Thymus (tissue), 11 donors: ENCODE measurements around the gene FGFBP2. TPM values are rescaled to one million over a fixed set of nuclear protein-coding genes. Genes with fewer than 3 reads are reported as not detected.

ENCODE experiments used
- DNase-seq, 9 donors: peaks; one replicate each; pipeline ENCODE4 v3.0.0-alpha.2; 2013; ENCODE audit warnings: low spot score in 9 of 9, low read depth in 6 of 9, missing footprints in 1 of 9
- H3K27ac ChIP-seq, 2 donors: one replicate each; pipeline ENCODE4 v1.5.1; 2013; ENCODE audit warnings: control low read depth in 1 of 2, low read depth in 1 of 2, low read length in 1 of 2, mild to moderate bottlenecking in 1 of 2, moderate library complexity in 1 of 2
- H3K27me3 ChIP-seq, 2 donors: one replicate each; pipeline ENCODE4 v1.5.1; 2013; ENCODE audit warnings: low read length in 1 of 2; ENCODE audit not compliant: control insufficient read depth in 2 of 2, insufficient read depth in 1 of 2
- H3K36me3 ChIP-seq, 2 donors: one replicate each; pipeline ENCODE4 v1.5.1; 2013; ENCODE audit warnings: low read length in 1 of 2, mild to moderate bottlenecking in 1 of 2, moderate library complexity in 1 of 2; ENCODE audit not compliant: control insufficient read depth in 2 of 2, insufficient read depth in 2 of 2
- H3K4me1 ChIP-seq, 2 donors: one replicate each; pipeline ENCODE4 v1.5.1; 2013; ENCODE audit warnings: low read length in 2 of 2; ENCODE audit not compliant: control insufficient read depth in 2 of 2, insufficient read depth in 2 of 2
- H3K4me3 ChIP-seq, 2 donors: one replicate each; pipeline ENCODE4 v1.5.1; 2013; ENCODE audit warnings: low read length in 2 of 2, control low read depth in 1 of 2, mild to moderate bottlenecking in 1 of 2
- H3K9me3 ChIP-seq, 2 donors: one replicate each; pipeline ENCODE4 v1.5.1; 2013; ENCODE audit warnings: low read length in 1 of 2, mild to moderate bottlenecking in 1 of 2; ENCODE audit not compliant: control insufficient read depth in 2 of 2, insufficient read depth in 1 of 2
- WGBS: extraction: QIAGEN DNeasy Blood & Tissue Kit; methylation state at CpG from one replicate; pipeline ENCODE4 v1.1.7; 2013; 5-methylcytosine and 5-hydroxymethylcytosine counted together
- polyA plus RNA-seq: library from polyadenylated mRNA; stranded (reverse); fragments of 200-250 nt; gene quantifications from one replicate; pipeline ENCODE4 v1.2.3, GENCODE V29; 2013
- total RNA-seq: library from RNA; stranded (reverse); fragments of 120-200 nt; gene quantifications from one replicate; pipeline ENCODE4 v1.2.4, GENCODE V29; 2013
- donor health status: healthy.

Gene FGFBP2
- total and polyA plus RNA-seq, 2 donors: 4.4 to 16.4 TPM

DNA sequence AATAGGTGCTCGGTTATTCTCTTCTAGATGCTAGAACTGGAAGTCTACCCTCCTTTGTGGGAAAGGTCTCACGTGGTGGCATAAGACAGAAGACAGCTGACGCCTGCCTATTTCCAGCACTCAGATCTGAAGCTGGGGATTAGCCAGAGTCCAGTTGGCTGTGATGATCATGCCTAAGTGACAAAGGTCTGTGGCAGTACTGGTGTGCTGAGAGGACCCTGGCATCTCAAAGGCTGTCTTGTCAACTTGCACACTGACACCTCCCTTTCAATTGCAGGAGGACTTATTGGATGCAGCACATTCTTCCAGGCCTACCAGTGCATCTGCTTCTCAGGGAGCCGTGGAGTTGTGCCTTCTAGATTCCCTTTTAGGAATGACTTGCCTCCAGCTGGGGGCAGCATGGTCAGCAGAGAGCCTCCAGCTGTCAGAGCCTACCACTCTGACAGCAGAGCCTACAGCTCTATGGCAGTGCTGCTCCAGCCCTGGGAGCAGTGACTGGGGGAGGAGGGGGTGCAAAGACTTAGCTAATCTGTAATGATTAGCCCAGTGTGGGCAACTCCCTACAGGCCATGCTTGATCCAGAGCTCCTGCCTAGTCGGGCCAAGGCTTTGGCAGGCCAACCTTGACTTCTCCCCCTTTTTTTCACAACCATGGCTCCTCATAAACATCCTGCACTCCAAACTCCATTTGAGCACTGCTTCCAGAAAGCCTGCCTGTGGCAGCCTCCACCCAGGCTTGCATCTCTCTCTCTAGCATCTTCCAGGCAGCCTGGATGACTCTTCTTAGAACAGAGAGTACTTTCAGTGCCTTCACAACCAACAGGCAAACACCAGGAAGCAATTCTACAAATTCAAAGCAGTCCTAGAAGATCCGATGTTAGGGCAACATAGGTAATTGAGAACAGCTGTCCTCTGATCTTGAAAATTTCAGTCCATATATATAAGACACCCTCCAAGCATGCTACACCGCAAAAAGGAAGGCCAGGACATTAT, 13.8 kb upstream of the FGFBP2 start:
- Histone ChIP-seq H3K27ac (no peak overlapping the region), H3K4me3 (no peak overlapping the region), H3K27me3 (no peaks in the 10 kb centered on the region), H3K36me3 (no peaks in the 10 kb centered on the region), H3K4me1 (no peaks in the 10 kb centered on the region), H3K9me3 (no peaks in the 10 kb centered on the region)
- DNase-seq: no peak
- 96% methylated on average over 7 of the region's 7 CpGs for WGBS

DNA sequence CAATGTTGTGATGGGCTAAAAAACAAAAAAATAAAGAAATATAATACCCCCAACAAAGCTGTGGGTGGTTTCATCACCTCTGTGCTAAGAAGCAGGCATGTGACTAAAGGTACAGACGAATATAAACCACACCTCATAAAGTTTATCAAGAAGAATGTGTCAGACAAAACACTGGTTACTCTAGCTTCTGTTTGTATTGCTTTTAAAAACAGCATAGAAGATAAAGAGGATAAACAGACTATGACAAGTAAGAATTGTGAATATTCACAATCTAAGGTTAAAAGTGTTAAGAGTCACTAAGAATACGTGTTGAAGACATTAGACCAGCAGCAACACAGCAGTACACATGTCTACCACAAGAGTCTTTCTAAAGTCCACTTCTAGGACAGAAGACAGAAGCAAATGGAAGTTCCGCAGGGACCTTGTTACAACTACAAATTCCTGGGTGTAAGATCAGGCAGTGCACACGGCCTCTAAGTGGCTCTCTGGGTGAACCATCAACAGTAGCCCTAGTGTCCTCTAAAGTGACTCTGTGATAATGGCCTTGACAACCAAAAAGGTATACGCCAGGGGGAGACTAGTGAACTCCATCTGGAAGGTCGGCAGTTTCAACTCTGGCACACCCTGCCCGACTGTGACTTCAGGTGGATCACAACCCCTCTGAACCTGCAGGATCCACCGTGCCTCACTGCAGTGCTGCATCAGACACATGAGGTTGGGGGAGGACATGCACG, 8.3 kb upstream of the FGFBP2 start:
- DNase-seq: no peak
- no peak overlapping the region for H3K27ac ChIP-seq
- H3K36me3 ChIP-seq: no peaks in the 10 kb centered on the region
- no peaks in the 10 kb centered on the region for H3K9me3 ChIP-seq
- no peaks in the 10 kb centered on the region for H3K4me1 ChIP-seq
- no peak overlapping the region for H3K4me3 ChIP-seq
- no peaks in the 10 kb centered on the region for H3K27me3 ChIP-seq
- 97% methylated on average over 9 of the region's 9 CpGs for WGBS

DNA sequence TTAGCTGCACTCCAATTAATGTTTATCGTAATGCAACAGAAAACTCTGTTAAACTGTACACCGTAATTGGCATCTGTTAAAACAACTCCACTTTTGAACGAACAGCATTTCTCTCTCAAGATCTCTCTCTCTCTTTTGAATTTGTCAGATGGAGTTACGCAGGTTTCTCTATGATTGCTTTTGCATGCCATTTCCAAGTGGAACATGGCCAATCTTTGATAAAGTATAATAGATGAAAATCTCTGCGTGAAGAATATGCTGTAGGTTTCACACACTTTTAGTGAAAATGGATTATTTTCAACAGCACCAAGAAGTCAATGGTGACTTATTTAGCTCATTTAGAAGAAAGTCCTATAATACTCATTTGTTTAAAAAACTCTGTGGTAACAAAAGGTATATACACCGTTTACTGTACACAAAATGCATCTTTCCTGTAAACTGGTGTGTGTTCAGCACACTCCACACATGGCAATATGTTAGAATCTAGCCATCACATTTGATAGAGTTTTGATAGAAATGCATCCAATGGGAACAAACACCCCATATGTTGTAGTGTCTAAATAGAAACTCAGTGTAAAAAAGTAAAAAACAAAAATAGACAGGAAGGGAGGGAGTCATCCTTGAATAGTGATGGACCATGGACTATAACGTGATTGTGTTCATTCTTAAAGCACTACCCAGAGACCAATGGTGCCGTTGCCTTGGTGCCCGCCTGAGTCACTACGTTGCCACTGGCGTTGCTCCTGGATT, 5.8 kb upstream of the FGFBP2 start:
- Histone ChIP-seq H3K9me3 (no peaks in the 10 kb centered on the region), H3K27ac (no peak overlapping the region), H3K36me3 (no peaks in the 10 kb centered on the region), H3K4me3 (no peak overlapping the region), H3K27me3 (no peaks in the 10 kb centered on the region), H3K4me1 (peaks cover under 1 to 5% of the 10 kb centered on the region in 2 donors)
- WGBS: 88% methylated on average over 11 of the region's 11 CpGs
- DNase-seq: no peak

DNA sequence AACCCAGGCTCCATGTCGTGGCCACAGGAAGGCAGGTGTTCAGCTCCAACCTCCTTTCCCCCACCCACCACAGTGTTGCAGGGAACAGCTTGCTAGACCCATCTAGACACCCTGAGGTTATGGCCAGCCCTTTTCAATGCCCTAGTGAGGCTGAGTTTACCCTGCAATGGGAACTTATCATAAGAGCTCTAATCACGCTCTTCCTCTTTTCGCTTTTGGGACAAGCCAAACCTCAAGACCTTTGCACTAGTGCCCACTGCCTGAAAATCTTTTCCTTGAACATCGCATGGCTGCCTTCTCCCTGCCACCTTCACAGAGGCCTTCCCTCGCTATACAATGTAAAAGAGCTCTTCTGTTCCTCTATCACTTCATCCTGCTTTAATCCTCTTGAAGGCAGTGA, 2.4 kb upstream of the FGFBP2 start:
- Histone ChIP-seq H3K27ac (no peak overlapping the region), H3K36me3 (no peaks in the 10 kb centered on the region), H3K9me3 (no peaks in the 10 kb centered on the region), H3K4me3 (no peak overlapping the region), H3K27me3 (no peaks in the 10 kb centered on the region), H3K4me1 (peaks cover 20 to 36% of the 10 kb centered on the region in 2 donors)
- WGBS: 81% methylated on average over 5 of the region's 5 CpGs
- DNase-seq: no peak

DNA sequence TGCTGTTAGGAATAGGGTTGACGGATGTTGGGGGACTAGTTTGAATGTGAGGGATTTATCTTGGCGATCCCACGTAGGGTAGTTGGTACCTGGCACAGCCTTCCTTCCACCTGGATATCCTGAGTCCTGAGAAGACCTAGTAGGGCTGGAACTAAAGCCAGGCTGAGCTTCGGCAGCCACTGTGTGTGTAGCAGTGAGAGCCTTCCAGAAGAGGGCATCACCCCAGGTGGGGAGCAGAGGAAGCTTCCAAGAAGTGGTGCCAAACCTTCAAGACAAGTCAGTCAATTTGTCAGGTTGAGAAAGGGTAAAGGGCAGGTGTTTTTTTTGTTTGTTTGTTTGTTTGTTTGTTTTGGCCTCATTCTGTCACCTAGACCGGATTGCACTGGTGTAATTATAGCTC, 1.2 kb upstream of the FGFBP2 start:
- no peaks in the 10 kb centered on the region for H3K36me3 ChIP-seq
- H3K4me1 ChIP-seq: peaks cover 20 to 37% of the 10 kb centered on the region in 2 donors
- DNase-seq: peak in 1 of 9 donors; percentile 46
- WGBS: 87% methylated on average over 5 of the region's 5 CpGs
- H3K9me3 ChIP-seq: no peaks in the 10 kb centered on the region
- H3K27me3 ChIP-seq: no peaks in the 10 kb centered on the region
- H3K4me3 ChIP-seq: no peak overlapping the region
- no peak overlapping the region for H3K27ac ChIP-seq

GRCh38 chr4:15963576-15963975, 601 bp upstream of the FGFBP2 start:
- H3K9me3 ChIP-seq: no peaks in the 10 kb centered on the region
- H3K4me1 ChIP-seq: peaks cover 20 to 37% of the 10 kb centered on the region in 2 donors
- H3K27me3 ChIP-seq: no peaks in the 10 kb centered on the region
- WGBS: 33% methylated on average over 4 of the region's 4 CpGs
- no peaks in the 10 kb centered on the region for H3K36me3 ChIP-seq
- no peak overlapping the region for H3K4me3 ChIP-seq
- DNase-seq: peak in 1 of 9 donors; percentile 14
- H3K27ac ChIP-seq: peak overlapping the region in 1 of 2 donors; percentile 83

DNA sequence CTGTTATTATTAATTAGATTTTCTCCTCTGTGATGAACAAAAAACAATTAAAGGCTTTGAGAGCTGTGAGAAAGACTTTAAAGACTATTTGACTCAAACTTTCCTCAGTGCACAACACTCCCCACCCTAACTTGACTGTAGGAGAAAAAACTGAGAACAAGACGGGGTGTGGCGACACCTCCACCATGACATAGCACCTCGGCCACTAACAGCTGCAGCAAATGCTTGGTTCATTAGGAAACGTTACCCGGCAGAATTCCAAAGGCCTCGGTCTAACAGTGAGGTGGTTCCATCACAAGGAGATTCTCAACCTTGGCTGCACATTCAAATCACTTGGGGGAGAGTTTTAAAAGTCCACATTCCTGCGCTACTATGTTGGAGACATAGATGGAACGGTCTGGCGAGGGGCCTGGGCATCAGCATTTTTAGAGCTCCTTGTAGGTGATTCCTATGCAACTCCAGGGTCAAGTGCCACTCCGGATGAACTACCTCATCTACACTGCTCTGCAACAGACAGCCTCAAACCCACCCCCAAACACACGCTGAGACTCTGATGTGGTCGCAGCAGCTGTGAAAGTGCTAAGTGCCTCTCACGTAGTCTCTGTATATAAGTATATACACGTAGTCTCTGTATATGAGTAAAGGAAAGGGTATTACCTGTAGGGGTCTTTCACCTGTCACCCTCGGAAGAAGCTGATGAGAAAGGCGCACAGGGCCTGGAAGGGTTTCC, 1.0 kb downstream of the FGFBP2 start:
- H3K9me3 ChIP-seq: no peaks in the 10 kb centered on the region
- WGBS: 61% methylated on average over 16 of the region's 16 CpGs
- peak in 8 of 9 donors; percentile 68 to 95 (median 84) for DNase-seq

DNA sequence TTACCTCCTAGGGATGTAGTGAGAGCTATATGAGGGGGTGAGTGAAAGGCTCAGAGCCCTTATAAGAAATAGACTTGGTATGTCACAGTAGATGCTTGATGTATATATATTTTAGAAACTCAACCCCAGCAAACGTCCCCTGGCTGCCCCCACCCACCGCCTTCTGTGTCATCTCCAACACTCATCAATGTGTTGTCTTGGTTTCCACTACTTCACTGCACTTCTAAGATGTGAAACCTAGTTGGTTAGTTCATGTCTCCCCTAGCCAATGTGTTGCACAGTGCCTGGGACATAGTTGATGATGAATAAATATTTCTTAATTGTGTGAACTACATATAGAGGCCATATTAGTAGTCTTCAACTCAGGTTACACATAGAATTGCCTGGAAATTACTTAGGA, 4.4 kb downstream of the FGFBP2 start:
- WGBS: 97% methylated on average over 2 of the region's 2 CpGs
- no peak overlapping the region for H3K4me3 ChIP-seq

More for the DNA sequence above, 1.0 kb downstream of the FGFBP2 start:
- H3K27ac ChIP-seq: peak overlapping the region; percentile 43 to 83
- no peaks in the 10 kb centered on the region for H3K27me3 ChIP-seq
- H3K36me3 ChIP-seq: no peaks in the 10 kb centered on the region
- H3K4me1 ChIP-seq: peaks cover 20 to 37% of the 10 kb centered on the region in 2 donors
- H3K4me3 ChIP-seq: peak overlapping the region; percentile 1 to 30

More for the DNA sequence above, 4.4 kb downstream of the FGFBP2 start:
- Histone ChIP-seq H3K27ac (no peak overlapping the region), H3K36me3 (no peaks in the 10 kb centered on the region), H3K9me3 (peaks cover 0 to 3% of the 10 kb centered on the region in 2 donors), H3K27me3 (no peaks in the 10 kb centered on the region), H3K4me1 (peaks cover 18 to 30% of the 10 kb centered on the region in 2 donors)
- no peak for DNase-seq
